ENCODE data around the gene EPHB2. TPM values are rescaled to one million over a fixed set of nuclear protein-coding genes. Genes with fewer than 3 reads are reported as not detected.

EPHB2 gene
- 10 to 100 TPM in 1 of 4 donors, 1 to 10 TPM in 3; 7.2 to 12.6 (median 9.1) TPM for total RNA-seq

- peaks cover 0 to 7% of the 10 kb centered on the region in 2 donors for H3K27me3 ChIP-seq
- H3K9me3 ChIP-seq = no peaks in the 10 kb centered on the region
- H3K4me3 ChIP-seq = peak within 1 kb of the TSS; percentile 33 to 59 (median 44)
- no peak for DNase-seq (ENCODE audit: low spot score in 2 of 2)
- TF ChIP-seq POLR2A (IDR thresholded peaks at IDR 0.05) (no peak), CTCF (IDR thresholded peaks at IDR 0.05) (no peak), EP300 (IDR thresholded peaks at IDR 0.05) (no peak)
- whole genome bisulfite sequencing, 2 donors = 0 to 1% methylated on average over 21 to 25 of the region's 55 CpGs
- peaks cover 0 to 35% (median 13%) of the 10 kb centered on the region in 4 donors for H3K4me1 ChIP-seq
- no peaks in the 10 kb centered on the region for H3K36me3 ChIP-seq
- peak within 1 kb of the TSS; percentile 26 to 80 (median 50) for H3K27ac ChIP-seq
Observed at GRCh38 chr1:22710701-22711049, at the start of gene EPHB2. Gene EPHB2, plus strand, starts transcription at chr1:22710839. Its CDS starts 144 bp downstream, at chr1:22710983.

- H3K4me3 ChIP-seq = no peak overlapping the region
- no peaks in the 10 kb centered on the region for H3K4me1 ChIP-seq
- no peaks in the 10 kb centered on the region for H3K9me3 ChIP-seq
- no peak for DNase-seq (ENCODE audit: low spot score in 2 of 2)
- 81 to 95% methylated on average over 2 of the region's 2 CpGs for WGBS, 2 donors
- H3K27me3 ChIP-seq = peaks cover 0 to 5% of the 10 kb centered on the region in 2 donors
- H3K27ac ChIP-seq = no peak overlapping the region
- TF ChIP-seq POLR2A (IDR thresholded peaks at IDR 0.05) (no peak), EP300 (IDR thresholded peaks at IDR 0.05) (no peak), CTCF (IDR thresholded peaks at IDR 0.05) (no peak)
- no peaks in the 10 kb centered on the region for H3K36me3 ChIP-seq
Observed at GRCh38 chr1:22661880-22662279, 48.8 kb upstream of the EPHB2 start.

- H3K36me3 ChIP-seq = no peaks in the 10 kb centered on the region
- peak in 1 of 2 donors; percentile 21 for DNase-seq (ENCODE audit: low spot score in 2 of 2)
- H3K4me1 ChIP-seq = no peaks in the 10 kb centered on the region
- TF ChIP-seq EP300 (IDR thresholded peaks at IDR 0.05) (no peak), POLR2A (IDR thresholded peaks at IDR 0.05) (no peak), CTCF (IDR thresholded peaks at IDR 0.05) (no peak)
- 67 to 75% methylated on average over 5 of the region's 5 CpGs for WGBS, 2 donors
- peaks cover 0 to 5% of the 10 kb centered on the region in 2 donors for H3K27me3 ChIP-seq
- no peak overlapping the region for H3K27ac ChIP-seq
- no peaks in the 10 kb centered on the region for H3K9me3 ChIP-seq
- H3K4me3 ChIP-seq = no peak overlapping the region
Observed at GRCh38 chr1:22662318-22662717, 48.3 kb upstream of the EPHB2 start.

GRCh38 chr1:22662986-22663408 is 47.6 kb upstream of the EPHB2 start:
- TF ChIP-seq CTCF (IDR thresholded peaks at IDR 0.05) = no peak
- TF ChIP-seq POLR2A (IDR thresholded peaks at IDR 0.05) = no peak
- no peak for TF ChIP-seq EP300 (IDR thresholded peaks at IDR 0.05)
- Histone ChIP-seq H3K4me1 (no peaks in the 10 kb centered on the region), H3K4me3 (no peak overlapping the region), H3K27ac (no peak overlapping the region), H3K36me3 (no peaks in the 10 kb centered on the region), H3K27me3 (peaks cover 0 to 5% of the 10 kb centered on the region in 2 donors), H3K9me3 (no peaks in the 10 kb centered on the region)
- no peak for DNase-seq (ENCODE audit: low spot score in 2 of 2)
- 69 to 80% methylated on average over 6 to 8 of the region's 8 CpGs for WGBS, 2 donors

GRCh38 chr1:22665752-22666151 is 44.9 kb upstream of the EPHB2 start:
- Histone ChIP-seq H3K27ac (no peak overlapping the region), H3K27me3 (peaks cover 0 to 11% of the 10 kb centered on the region in 2 donors), H3K36me3 (no peaks in the 10 kb centered on the region), H3K4me1 (no peaks in the 10 kb centered on the region), H3K4me3 (no peak overlapping the region), H3K9me3 (no peaks in the 10 kb centered on the region)
- TF ChIP-seq CTCF (IDR thresholded peaks at IDR 0.05) (peak in 4 of 5 experiments; percentile 11 to 57 (median 29)), EP300 (IDR thresholded peaks at IDR 0.05) (no peak)
- 40 to 44% methylated on average over 7 of the region's 7 CpGs for WGBS, 2 donors
- DNase-seq (ENCODE audit: low spot score in 2 of 2) = no peak
